Suppressor macrophage treated with lipopolysaccharide for 4 hours (primary cell): ENCODE measurements around the gene KIF3A.

Source experiments
- DNase-seq: peaks from one replicate; pipeline ENCODE4 v3.0.0-alpha.2; 2020

The KIF3A gene

DNA sequence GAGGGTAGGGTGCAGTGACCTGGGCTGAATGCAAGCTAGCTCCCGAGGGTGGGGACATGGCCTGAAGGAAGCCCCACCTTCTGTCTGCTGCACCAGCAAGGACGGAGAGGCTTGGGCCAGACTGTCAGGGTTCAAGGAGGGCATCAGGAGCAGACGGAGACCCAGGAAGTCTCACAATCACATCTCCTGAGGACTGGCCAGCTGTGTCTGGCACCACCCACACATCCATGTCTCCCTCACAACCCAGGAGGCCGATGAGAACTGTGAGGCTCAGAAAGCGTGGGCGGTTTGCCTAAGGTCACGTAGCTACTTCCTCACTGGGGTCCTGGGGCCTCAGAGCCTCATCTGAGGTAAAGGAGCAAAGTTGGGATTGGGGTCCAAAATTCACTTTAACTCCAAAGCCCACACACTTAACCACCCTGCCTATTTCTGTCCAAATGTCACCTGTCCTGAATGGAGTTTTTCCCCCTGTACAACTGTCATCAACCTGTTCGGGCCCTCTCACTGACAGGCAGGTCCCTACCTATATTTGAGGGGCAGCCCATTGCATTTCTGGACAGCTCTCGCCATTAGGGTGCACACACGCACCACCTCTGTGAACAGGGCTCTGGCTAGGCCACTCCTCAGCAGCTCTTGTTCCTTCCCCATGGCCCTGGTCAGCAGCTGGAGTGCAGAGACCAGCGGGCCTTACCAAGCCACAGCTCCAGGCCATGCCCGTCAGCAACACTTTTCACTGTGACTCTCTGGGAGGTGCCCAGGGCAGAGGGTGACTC lies 75.9 kb downstream of the KIF3A start:
- peak; percentile 25 for DNase-seq

GRCh38 chr5:132659598-132660493 lies 77.5 kb downstream of the KIF3A start:
- no peak for DNase-seq

GRCh38 chr5:132658381-132659302 lies 78.7 kb downstream of the KIF3A start:
- DNase-seq = no peak

- no peak for DNase-seq
These were observed 79.5 kb downstream of the KIF3A start, which contains the start of gene IL13 for GRCh38 chr5:132657676-132658380. TSS of gene IL13 (plus strand) at chr5:132658173. CDS start at chr5:132658187, 14 bp downstream.

DNA sequence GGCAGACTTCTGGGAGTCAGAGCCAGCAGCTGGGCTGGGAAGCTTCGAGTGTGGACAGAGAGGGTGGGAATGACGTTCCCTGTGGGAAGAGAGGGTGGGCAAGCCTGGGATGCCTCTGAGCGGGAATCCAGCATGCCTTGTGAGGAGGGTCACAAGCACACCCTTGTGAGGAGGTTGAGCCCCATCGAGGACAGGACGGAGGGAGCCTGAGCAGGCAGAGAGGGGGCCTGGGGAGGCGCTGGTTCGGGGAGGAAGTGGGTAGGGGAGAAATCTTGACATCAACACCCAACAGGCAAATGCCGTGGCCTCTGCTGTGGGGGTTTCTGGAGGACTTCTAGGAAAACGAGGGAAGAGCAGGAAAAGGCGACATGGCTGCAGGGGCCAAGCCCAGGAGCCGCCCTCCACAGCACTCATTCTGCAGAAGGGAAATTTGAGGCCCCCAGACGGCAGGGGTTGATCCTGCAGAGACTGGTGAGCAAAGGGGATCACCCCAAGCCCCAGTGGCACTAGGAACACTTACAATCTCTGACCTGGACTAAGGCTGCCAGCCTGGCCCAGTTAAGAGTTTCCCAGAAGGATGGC lies 80.5 kb downstream of the KIF3A start:
- no peak for DNase-seq

GRCh38 chr5:132655821-132656773 lies 81.2 kb downstream of the KIF3A start:
- peak; percentile 9 for DNase-seq

- no peak for DNase-seq
These were observed 83.6 kb downstream of the KIF3A start for GRCh38 chr5:132653716-132654115.

DNA sequence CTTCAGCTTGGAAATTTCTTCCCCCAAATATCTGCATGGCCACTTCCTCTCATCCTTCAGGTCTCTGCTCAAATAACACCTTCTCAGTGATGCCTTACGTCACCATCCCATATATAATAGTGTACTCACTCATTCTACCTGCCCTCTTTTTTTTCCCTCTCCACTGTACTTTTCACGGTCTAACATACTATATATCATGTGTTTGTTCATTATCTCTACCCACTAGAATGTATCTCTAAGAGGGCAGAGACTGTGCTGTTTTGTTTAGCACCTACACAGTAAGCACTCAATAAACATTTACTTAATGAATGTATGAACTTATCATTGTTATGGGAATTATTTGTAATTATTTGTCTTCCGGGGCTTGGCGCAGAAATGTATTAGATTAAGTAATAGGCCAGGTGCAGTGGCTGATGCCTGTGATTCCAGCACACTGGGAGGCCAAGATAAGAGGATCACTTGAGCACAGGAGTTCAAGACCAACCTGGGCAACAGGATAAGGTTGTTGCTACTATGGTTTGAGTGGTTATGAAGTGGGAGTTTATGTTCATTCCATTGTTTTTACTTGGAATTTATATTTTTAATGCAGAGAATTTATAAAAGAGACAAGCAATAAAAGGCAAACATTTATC lies 85.4 kb downstream of the KIF3A start:
- DNase-seq = no peak

GRCh38 chr5:132648355-132648754 lies 89.0 kb downstream of the KIF3A start:
- no peak for DNase-seq

GRCh38 chr5:132647473-132647872 lies 89.9 kb downstream of the KIF3A start:
- DNase-seq = no peak

- no peak for DNase-seq
These were observed 90.6 kb downstream of the KIF3A start for GRCh38 chr5:132646583-132647266.

GRCh38 chr5:132644177-132644576 lies 93.2 kb downstream of the KIF3A start:
- no peak for DNase-seq
